Endothelial cell of umbilical vein (primary cell): Measurements from ENCODE around the gene CSRP1. TPM values are rescaled to one million over a fixed set of nuclear protein-coding genes. Genes with fewer than 3 reads are reported as not detected.
A peak's percentile ranks its signal among the peaks of the same experiment; 100 is the strongest.

Experiments used
- BruUV-seq: library from RNA; stranded (reverse); fragments of 400-500 nt; replicated peaks from 2 replicates; lab custom pipeline; 2021; lab: Mats Ljungman, UMichigan
- CTCF ChIA-PET: fragments of 300-600, 350-600 bp; sonication (Branson Sonifier 250); formaldehyde crosslinking; loops from one replicate; lab custom pipeline; 2021; ENCODE audit warnings: antibody characterized with exemption, inconsistent platforms; lab: Charles Lee
- POLR2A ChIA-PET: fragments of 300-600, 350-600 bp; sonication (Branson Sonifier 250); formaldehyde crosslinking; loops from one replicate; lab custom pipeline; 2021; ENCODE audit warnings: antibody characterized with exemption, inconsistent platforms; lab: Charles Lee
- DNase-seq: peaks from one replicate; pipeline ENCODE4 v3.0.0-alpha.2; 2011; ENCODE audit warnings: low read depth, low spot score
- FAIRE-seq: peaks from 2 replicates; lab custom pipeline; 2011; peaks lifted over from hg19 to GRCh38; lab: Jason Lieb, UNC
- H2AFZ ChIP-seq: 2 replicates; pipeline ENCODE4 v1.6.0; 2012; ENCODE audit warnings: low read depth, low read length, control low read depth, inconsistent platforms
- H3K27ac ChIP-seq: 2 replicates; pipeline ENCODE4 v1.5.1; 2011; ENCODE audit warnings: low read depth, mild to moderate bottlenecking, control low read depth, low read length, moderate library complexity; ENCODE audit not compliant: insufficient read depth
- H3K27me3 ChIP-seq, 2 experiments: 2 replicates each; pipeline versions ENCODE4 v1.6.0 to v1.6.1; 2011; ENCODE audit warnings: low read length in 2 of 2, mixed read lengths in 1 of 2; ENCODE audit not compliant: control insufficient read depth in 2 of 2, insufficient read depth in 2 of 2
- H3K36me3 ChIP-seq, 2 experiments: 2 replicates in 1 of 2; 3 replicates in 1 of 2; pipeline ENCODE4 v1.5.1; 2011; ENCODE audit warnings: low read length in 2 of 2, mild to moderate bottlenecking in 1 of 2, moderate library complexity in 1 of 2; ENCODE audit not compliant: control insufficient read depth in 2 of 2, insufficient read depth in 2 of 2; ENCODE audit errors: extremely low read depth in 1 of 2
- H3K4me1 ChIP-seq: 3 replicates; pipeline ENCODE4 v1.5.1; 2011; ENCODE audit warnings: mild to moderate bottlenecking, low read length; ENCODE audit not compliant: control insufficient read depth, insufficient read depth; ENCODE audit errors: extremely low read depth
- H3K4me2 ChIP-seq: 2 replicates; pipeline ENCODE4 v1.6.1; 2011; ENCODE audit warnings: low read length, control low read depth, mixed read lengths; ENCODE audit not compliant: insufficient read depth
- H3K4me3 ChIP-seq, 3 experiments: fragments of 200-600 bp in 1 of 3; sonication (generic), shearing (Covaris generic) in 1 of 3; replicated peaks in 1 of 3; 2 replicates each; pipeline ENCODE4 v1.5.1; 2011 to 2016; ENCODE audit warnings: control low read depth in 3 of 3, low read length in 3 of 3, mild to moderate bottlenecking in 2 of 3, inconsistent platforms in 1 of 3, low read depth in 1 of 3, moderate library complexity in 1 of 3; ENCODE audit not compliant: insufficient read depth in 1 of 3
- H3K79me2 ChIP-seq: 2 replicates; pipeline ENCODE4 v1.6.0; 2012; ENCODE audit warnings: low read length, inconsistent platforms; ENCODE audit not compliant: control insufficient read depth, insufficient read depth
- H3K9ac ChIP-seq: replicated peaks from 2 replicates; pipeline ENCODE3; 2011; ENCODE audit warnings: low read length, control low read depth; ENCODE audit not compliant: insufficient read depth; ENCODE audit errors: extremely low read depth
- H3K9me1 ChIP-seq: replicated peaks from 3 replicates; pipeline ENCODE4 v1.6.0; 2011; ENCODE audit warnings: mild to moderate bottlenecking, low read length; ENCODE audit not compliant: control insufficient read depth, insufficient read depth; ENCODE audit errors: extremely low read depth
- H3K9me3 ChIP-seq: replicated peaks from 2 replicates; pipeline ENCODE4 v1.5.1; 2012; ENCODE audit warnings: low read length, inconsistent platforms; ENCODE audit not compliant: control insufficient read depth, insufficient read depth
- H4K20me1 ChIP-seq: replicated peaks from 2 replicates; pipeline ENCODE3; 2011; ENCODE audit warnings: mild to moderate bottlenecking, low read length; ENCODE audit not compliant: control insufficient read depth, insufficient read depth; ENCODE audit errors: extremely low read depth
- EZH2 ChIP-seq: IDR thresholded peaks from 2 replicates; pipeline ENCODE4 v1.6.1; 2012; ENCODE audit warnings: borderline replicate concordance, low read depth, mild to moderate bottlenecking, moderate library complexity, low read length, inconsistent platforms; ENCODE audit not compliant: severe bottlenecking
- FOS ChIP-seq: IDR thresholded peaks from 2 replicates; pipeline ENCODE4 v1.6.1; 2011; ENCODE audit warnings: mild to moderate bottlenecking, low read length, moderate library complexity, borderline replicate concordance; ENCODE audit not compliant: insufficient read depth
- JUN ChIP-seq: IDR thresholded peaks from 2 replicates; pipeline ENCODE4 v1.6.1; 2011; ENCODE audit warnings: borderline replicate concordance, low read depth; ENCODE audit not compliant: insufficient read length, insufficient read depth
- MYC ChIP-seq: IDR thresholded peaks from one replicate; pipeline ENCODE4 v1.6.1; 2011; ENCODE audit warnings: mild to moderate bottlenecking, low read depth, low read length
- POLR2A ChIP-seq: IDR thresholded peaks from 2 replicates; pipeline ENCODE4 v1.6.1; 2012; ENCODE audit warnings: low read depth, mild to moderate bottlenecking, control low read depth, low read length
- POLR2AphosphoS5 ChIP-seq: IDR thresholded peaks from 2 replicates; pipeline ENCODE4 v1.6.1; 2012; ENCODE audit warnings: low read depth, mild to moderate bottlenecking, control low read depth, low read length, moderate library complexity; ENCODE audit not compliant: insufficient read depth
- dilution Hi-C: fragments of 300-500 bp; cut with MboI; formaldehyde crosslinking; loops from one replicate; pipeline ENCODE4 v1.15.0; 2019; ENCODE audit warnings: low sequenced_read_pairs; ENCODE audit not compliant: extremely low pct_ligation_motif_present
- intact Hi-C: fragments of 100-400 bp; cut with micrococcal nuclease; formaldehyde crosslinking; loops from one replicate; pipeline ENCODE4 v1.10.0; 2022
- polyA plus RNA-seq, 4 experiments: library from polyadenylated mRNA; depleted of rRNA in 3 of 4; stranded (reverse) in 3 of 4; unstranded in 1 of 4; fragments of >200 nt; gene quantifications; 2 replicates each; pipeline versions ENCODE4 v1.2.1 to v1.2.3, GENCODE V29; 2011 to 2012; ENCODE audit warnings: missing spikeins in 1 of 4
- total RNA-seq: library from RNA; stranded (reverse); gene quantifications from 2 replicates; pipeline ENCODE4 v1.2.3, GENCODE V29; 2021
- TF ChIP-seq, protein P1 (sequence below): IDR thresholded peaks from 2 replicates; pipeline ENCODE4 v1.6.1; 2011; ENCODE audit not compliant: insufficient read depth, insufficient read length
- TF ChIP-seq, protein P2 (sequence below), 2 donors: IDR thresholded peaks; 1 replicate in 1 of 2; 2 replicates in 1 of 2; pipeline ENCODE4 v1.5.1; 2011; ENCODE audit warnings: low read length in 2 of 2, mild to moderate bottlenecking in 2 of 2, moderate library complexity in 2 of 2, control low read depth in 1 of 2, inconsistent platforms in 1 of 2, low read depth in 1 of 2; ENCODE audit not compliant: insufficient read depth in 1 of 2; ENCODE audit errors: extremely low read depth in 1 of 2

The CSRP1 gene
- total and polyA plus RNA-seq, 2 donors (not counting 3 experiments of a cell fraction or from before 2014, with no cell fraction given) = 393 to 510 TPM

DNA sequence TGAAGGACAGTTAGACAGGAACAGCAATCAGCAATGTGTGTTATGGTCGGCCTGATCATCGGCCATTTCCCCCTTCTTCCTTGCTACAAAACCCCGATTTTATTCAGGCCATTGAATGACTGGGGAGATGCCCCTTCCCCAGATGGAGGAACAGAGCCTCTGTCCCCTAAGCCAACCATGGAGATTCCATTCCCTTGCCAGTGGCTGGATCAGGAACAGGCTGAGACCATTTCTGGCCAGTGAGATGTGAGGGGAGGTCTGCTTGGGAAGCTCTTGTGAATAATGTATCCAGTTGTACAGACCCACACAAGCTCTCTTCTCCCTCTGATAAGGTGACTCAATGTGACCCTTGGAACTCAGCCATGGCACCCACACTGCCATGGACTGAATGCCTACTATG lies 7.7 kb downstream of the CSRP1 start:
- Histone ChIP-seq H2AFZ (no peak overlapping the region), H3K9me1 (no peaks in the 10 kb centered on the region), H3K9ac (no peak overlapping the region), H3K4me2 (no peak overlapping the region), H3K27ac (no peak overlapping the region), H3K27me3 (no peaks in the 10 kb centered on the region), H3K79me2 (peaks cover 89% of the 10 kb centered on the region), H3K36me3 (peaks cover 5 to 9% of the 10 kb centered on the region in 2 experiments), H3K9me3 (no peaks in the 10 kb centered on the region), H3K4me1 (peaks cover 60% of the 10 kb centered on the region), H4K20me1 (no peaks in the 10 kb centered on the region), H3K4me3 (no peak overlapping the region)
- no TSS peak for BruUV-seq
- ChIA-PET CTCF (interaction anchor here (1.6 to 28.3 kb wide), 3 partner anchors 6 to 23 kb away, joined by 3 to 1317 read pairs (median 1317); partner anchors contain the start of gene CSRP1), POLR2A (interaction anchor here (2.0 kb wide), 1 partner anchor 30 kb away, joined by 6 read pairs; the partner anchor contains the start of gene PHLDA3)
- no peak for DNase-seq
- intact Hi-C loops (no loop called here), dilution Hi-C loops (no loop called here)
- TF ChIP-seq, protein P1, sequence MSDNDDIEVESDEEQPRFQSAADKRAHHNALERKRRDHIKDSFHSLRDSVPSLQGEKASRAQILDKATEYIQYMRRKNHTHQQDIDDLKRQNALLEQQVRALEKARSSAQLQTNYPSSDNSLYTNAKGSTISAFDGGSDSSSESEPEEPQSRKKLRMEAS = no peak
- no peak for TF ChIP-seq FOS
- no peak for TF ChIP-seq POLR2A
- TF ChIP-seq MYC = no peak
- TF ChIP-seq POLR2AphosphoS5 = peak; percentile 5
- no peak for TF ChIP-seq EZH2
- TF ChIP-seq JUN = no peak
- TF ChIP-seq, protein P2, sequence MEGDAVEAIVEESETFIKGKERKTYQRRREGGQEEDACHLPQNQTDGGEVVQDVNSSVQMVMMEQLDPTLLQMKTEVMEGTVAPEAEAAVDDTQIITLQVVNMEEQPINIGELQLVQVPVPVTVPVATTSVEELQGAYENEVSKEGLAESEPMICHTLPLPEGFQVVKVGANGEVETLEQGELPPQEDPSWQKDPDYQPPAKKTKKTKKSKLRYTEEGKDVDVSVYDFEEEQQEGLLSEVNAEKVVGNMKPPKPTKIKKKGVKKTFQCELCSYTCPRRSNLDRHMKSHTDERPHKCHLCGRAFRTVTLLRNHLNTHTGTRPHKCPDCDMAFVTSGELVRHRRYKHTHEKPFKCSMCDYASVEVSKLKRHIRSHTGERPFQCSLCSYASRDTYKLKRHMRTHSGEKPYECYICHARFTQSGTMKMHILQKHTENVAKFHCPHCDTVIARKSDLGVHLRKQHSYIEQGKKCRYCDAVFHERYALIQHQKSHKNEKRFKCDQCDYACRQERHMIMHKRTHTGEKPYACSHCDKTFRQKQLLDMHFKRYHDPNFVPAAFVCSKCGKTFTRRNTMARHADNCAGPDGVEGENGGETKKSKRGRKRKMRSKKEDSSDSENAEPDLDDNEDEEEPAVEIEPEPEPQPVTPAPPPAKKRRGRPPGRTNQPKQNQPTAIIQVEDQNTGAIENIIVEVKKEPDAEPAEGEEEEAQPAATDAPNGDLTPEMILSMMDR (IDR thresholded peaks at IDR 0.05; ENCODE audit: extremely low read depth in 1 of 2, insufficient read depth in 1 of 2, low read depth in 1 of 2, low read length in 2 of 2) = no peak
- FAIRE-seq = peak; percentile 8
